GM23248 (cell line): ENCODE measurements around the gene KRT15. TPM values are rescaled to one million over a fixed set of nuclear protein-coding genes. Genes with fewer than 3 reads are reported as not detected.

Source experiments
- DNase-seq: peaks from one replicate; pipeline ENCODE4 v3.0.0-alpha.2; 2015
- H2AFZ ChIP-seq: fragments of 200-600 bp; sonication (generic); 2 replicates; pipeline ENCODE4 v1.6.1; 2016; ENCODE audit warnings: antibody characterized with exemption
- H3F3A ChIP-seq: fragments of 200-600 bp; sonication (generic); 2 replicates; pipeline ENCODE4 v1.6.1; 2016; ENCODE audit warnings: mild to moderate bottlenecking, antibody characterized with exemption, mixed run types; ENCODE audit not compliant: insufficient read depth
- H3K27ac ChIP-seq: fragments of 200-600 bp; sonication (generic); 2 replicates; pipeline ENCODE4 v1.5.1; 2016; ENCODE audit warnings: mild to moderate bottlenecking
- H3K27me3 ChIP-seq: fragments of 200-600 bp; sonication (generic); replicated peaks from 2 replicates; pipeline ENCODE4 v1.6.1; 2016; ENCODE audit warnings: mild to moderate bottlenecking; ENCODE audit not compliant: insufficient read depth
- H3K36me3 ChIP-seq: fragments of 200-600 bp; sonication (generic); 2 replicates; pipeline ENCODE4 v1.6.1; 2016; ENCODE audit warnings: low read depth, mild to moderate bottlenecking
- H3K4me1 ChIP-seq: fragments of 200-600 bp; sonication (generic); 2 replicates; pipeline ENCODE4 v1.6.1; 2016; ENCODE audit warnings: mild to moderate bottlenecking; ENCODE audit not compliant: insufficient read depth
- H3K4me2 ChIP-seq: fragments of 200-600 bp; sonication (generic); one replicate; pipeline ENCODE4 v1.6.1; 2016; ENCODE audit warnings: mild to moderate bottlenecking; ENCODE audit not compliant: unreplicated experiment
- H3K4me3 ChIP-seq: fragments of 200-600 bp; sonication (generic); 2 replicates; pipeline ENCODE4 v1.5.1; 2016; ENCODE audit warnings: mild to moderate bottlenecking
- H3K79me2 ChIP-seq: fragments of 200-600 bp; sonication (generic); 2 replicates; pipeline ENCODE4 v1.6.1; 2016; ENCODE audit warnings: mild to moderate bottlenecking; ENCODE audit not compliant: insufficient read depth
- H3K9ac ChIP-seq: fragments of 200-600 bp; sonication (generic); 2 replicates; pipeline ENCODE4 v1.6.1; 2016; ENCODE audit warnings: mild to moderate bottlenecking
- H3K9me2 ChIP-seq: fragments of 200-600 bp; sonication (generic); 2 replicates; pipeline ENCODE4 v1.6.1; 2016; ENCODE audit warnings: mixed run types, mild to moderate bottlenecking, moderate library complexity; ENCODE audit not compliant: insufficient read depth
- H3K9me3 ChIP-seq: fragments of 200-600 bp; sonication (generic); one replicate; pipeline ENCODE4 v1.6.1; 2017; ENCODE audit warnings: low read depth
- H4K20me1 ChIP-seq: fragments of 200-600 bp; sonication (generic); 2 replicates; pipeline ENCODE4 v1.6.0; 2016; ENCODE audit not compliant: insufficient read depth
- EZH2 ChIP-seq: fragments of 200-600 bp; sonication (generic); IDR thresholded peaks from 2 replicates; pipeline ENCODE4 v1.6.1; 2018; ENCODE audit warnings: antibody characterized with exemption, mild to moderate bottlenecking; ENCODE audit not compliant: insufficient read depth, poor library complexity, severe bottlenecking
- EZH2phosphoT487 ChIP-seq: fragments of 200-600 bp; sonication (generic); IDR thresholded peaks from 2 replicates; pipeline ENCODE4 v1.6.1; 2018; ENCODE audit warnings: antibody characterized with exemption, moderate library complexity, mild to moderate bottlenecking, low read depth; ENCODE audit not compliant: insufficient read depth
- WGBS, 2 experiments: methylation state at CpG; one replicate each; pipeline ENCODE4 v1.1.6; 2015 to 2017; ENCODE audit warnings: low lambda C conversion rate in 2 of 2, low coverage in 1 of 2; ENCODE audit errors: missing lambda C conversion rate in 2 of 2; 5-methylcytosine and 5-hydroxymethylcytosine counted together
- in situ Hi-C: fragments of 300-500 bp; cut with MboI; formaldehyde crosslinking; loops from 2 replicates; pipeline ENCODE4 v1.15.0; 2020
- polyA plus RNA-seq: library from polyadenylated mRNA; unstranded; fragments of >200 nt; fragmentation: Nextera tagmentation; extraction: Ambion mirVana; gene quantifications from 2 replicates; pipeline ENCODE4 v1.2.1, GENCODE V29; 2016
- total RNA-seq: library from RNA; depleted of rRNA; stranded (reverse); fragments of >200 nt; shearing (Covaris generic); gene quantifications from 2 replicates; pipeline ENCODE4 v1.2.3, GENCODE V29; 2014

Gene KRT15
- total and polyA plus RNA-seq, 2 experiments from 2014 or later: 0.65 to 2.3 TPM

DNA sequence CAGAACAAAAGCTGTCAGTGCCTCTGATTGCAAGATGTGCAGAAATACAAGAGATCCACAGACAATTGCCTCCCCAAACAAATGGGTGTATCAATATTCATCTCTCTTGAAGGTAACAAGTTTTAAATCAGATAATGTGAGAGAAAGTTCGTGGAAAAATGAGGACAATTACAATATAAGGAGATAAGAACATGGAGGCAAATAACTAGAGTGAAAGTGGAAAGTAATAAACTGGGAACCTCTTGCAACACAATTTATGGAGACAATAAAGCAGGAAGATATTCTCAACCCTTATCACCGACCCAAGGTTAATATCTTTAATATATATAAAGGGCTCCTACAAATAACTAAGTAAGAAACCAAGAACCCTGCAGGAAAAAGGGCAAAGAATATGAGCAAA lies 23.7 kb upstream of the KRT15 start:
- no peaks in the 10 kb centered on the region for H3F3A ChIP-seq
- H3K9ac ChIP-seq: no peak overlapping the region
- H3K27me3 ChIP-seq: no peaks in the 10 kb centered on the region
- no peaks in the 10 kb centered on the region for H3K9me2 ChIP-seq
- no peaks in the 10 kb centered on the region for H4K20me1 ChIP-seq
- DNase-seq: no peak
- TF ChIP-seq EZH2phosphoT487: no peak
- no peak overlapping the region for H3K4me2 ChIP-seq
- H2AFZ ChIP-seq: no peak overlapping the region
- no peak overlapping the region for H3K27ac ChIP-seq
- H3K36me3 ChIP-seq: no peaks in the 10 kb centered on the region
- no peak overlapping the region for H3K4me3 ChIP-seq
- in situ Hi-C loops: no loop called here
- H3K9me3 ChIP-seq: no peaks in the 10 kb centered on the region
- no peaks in the 10 kb centered on the region for H3K79me2 ChIP-seq
- H3K4me1 ChIP-seq: peaks cover 12% of the 10 kb centered on the region
- 70 to 78% methylated on average over 2 of the region's 2 CpGs for WGBS, 2 experiments

DNA sequence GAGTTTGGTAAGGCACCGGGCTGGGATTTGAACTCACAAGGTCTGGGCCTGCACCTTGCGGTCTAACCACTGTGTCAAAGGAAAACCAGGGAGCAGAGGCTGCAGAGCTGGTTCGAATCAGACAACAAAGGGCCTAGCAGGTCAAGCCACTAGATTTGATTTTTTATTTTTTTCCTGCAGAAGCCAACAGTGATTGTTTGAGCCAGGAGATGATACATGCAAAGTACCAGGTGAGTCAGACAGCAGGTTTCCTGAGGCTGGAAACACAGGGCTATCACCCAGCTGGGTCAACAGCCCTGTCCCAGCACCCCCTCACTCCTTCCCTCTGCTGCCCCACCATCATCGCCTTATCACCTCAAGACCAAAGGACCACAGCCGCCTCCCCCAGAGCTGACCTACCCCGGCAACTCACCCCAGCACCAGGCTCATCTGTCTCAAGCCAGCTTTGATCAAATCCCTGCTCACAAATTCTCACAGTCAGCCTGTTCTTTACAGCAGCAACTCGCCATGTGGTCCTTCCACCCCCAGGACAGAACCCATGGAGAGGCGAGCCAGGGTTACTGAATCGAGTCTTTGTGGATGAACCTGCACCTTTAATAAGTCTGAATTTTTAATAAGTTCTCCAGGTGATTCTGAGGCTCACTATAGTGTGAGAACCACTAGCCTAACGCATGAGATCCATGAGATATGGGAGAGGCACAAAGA lies 22.4 kb upstream of the KRT15 start:
- no peaks in the 10 kb centered on the region for H4K20me1 ChIP-seq
- 79 to 80% methylated on average over 10 of the region's 10 CpGs for WGBS, 2 experiments
- no peaks in the 10 kb centered on the region for H3K79me2 ChIP-seq
- H3K9me3 ChIP-seq: no peaks in the 10 kb centered on the region
- no peaks in the 10 kb centered on the region for H3F3A ChIP-seq
- no peak for TF ChIP-seq EZH2phosphoT487
- in situ Hi-C loops: no loop called here
- H3K27me3 ChIP-seq: no peaks in the 10 kb centered on the region
- H3K9me2 ChIP-seq: no peaks in the 10 kb centered on the region
- H3K36me3 ChIP-seq: no peaks in the 10 kb centered on the region
- no peak overlapping the region for H3K9ac ChIP-seq
- H3K4me1 ChIP-seq: peaks cover 11% of the 10 kb centered on the region; the same call in 1 of the 2 replicates
- peak; percentile 48 for DNase-seq
- no peak overlapping the region for H3K4me3 ChIP-seq
- no peak overlapping the region for H2AFZ ChIP-seq
- no peak overlapping the region for H3K27ac ChIP-seq
- no peak overlapping the region for H3K4me2 ChIP-seq

DNA sequence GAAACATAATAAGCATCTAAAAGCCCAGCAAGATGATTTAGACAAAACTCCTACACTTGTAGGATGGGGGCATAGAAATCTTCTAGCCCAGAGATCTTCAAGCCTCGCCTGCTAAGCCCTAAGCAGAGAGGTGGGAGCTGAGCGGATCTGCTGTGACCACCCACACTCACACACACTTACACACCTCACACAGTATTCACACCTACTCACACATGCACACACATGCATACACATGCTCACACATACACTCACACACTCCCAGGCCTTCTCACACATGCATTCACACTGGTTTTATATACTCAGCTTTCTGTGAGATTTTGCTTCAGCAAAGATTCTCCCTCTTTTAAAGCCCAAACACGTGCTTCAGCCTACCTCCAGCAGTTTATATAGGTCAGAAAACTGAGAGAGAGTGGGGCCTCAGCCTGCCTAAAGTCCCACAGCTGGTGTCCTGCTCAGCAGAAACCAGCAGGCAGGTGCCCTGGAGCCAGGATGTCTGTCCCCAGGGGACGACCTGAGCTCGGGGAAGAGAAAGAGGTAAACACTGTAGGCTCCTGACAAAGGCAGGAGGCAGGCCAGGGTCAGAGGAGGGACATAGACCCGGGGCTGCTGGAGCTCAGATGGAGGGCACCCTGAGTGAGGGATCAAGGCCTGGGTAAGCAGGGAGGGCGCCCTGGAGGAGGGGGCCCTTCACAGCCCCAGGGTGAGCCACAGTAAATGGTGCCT lies 21.4 kb upstream of the KRT15 start:
- in situ Hi-C loops: no loop called here
- no peaks in the 10 kb centered on the region for H3K36me3 ChIP-seq
- no peak overlapping the region for H2AFZ ChIP-seq
- no peaks in the 10 kb centered on the region for H3K9me3 ChIP-seq
- H3K9me2 ChIP-seq: no peaks in the 10 kb centered on the region
- no peaks in the 10 kb centered on the region for H3F3A ChIP-seq
- H3K4me3 ChIP-seq: no peak overlapping the region
- WGBS, 2 experiments: 75 to 77% methylated on average over 7 of the region's 7 CpGs
- H3K4me2 ChIP-seq: no peak overlapping the region
- no peak for TF ChIP-seq EZH2
- TF ChIP-seq EZH2phosphoT487: no peak
- H3K27me3 ChIP-seq: no peaks in the 10 kb centered on the region
- no peak for DNase-seq
- peaks cover 11% of the 10 kb centered on the region; the same call in 1 of the 2 replicates for H3K4me1 ChIP-seq
- no peak overlapping the region for H3K27ac ChIP-seq
- no peak overlapping the region for H3K9ac ChIP-seq
- H4K20me1 ChIP-seq: no peaks in the 10 kb centered on the region
- no peaks in the 10 kb centered on the region for H3K79me2 ChIP-seq

GRCh38 chr17:41539071-41539492 lies 20.4 kb upstream of the KRT15 start:
- H3K4me2 ChIP-seq: no peak overlapping the region
- peaks cover 11% of the 10 kb centered on the region; the same call in 1 of the 2 replicates for H3K4me1 ChIP-seq
- in situ Hi-C loops: no loop called here
- no peaks in the 10 kb centered on the region for H3K9me3 ChIP-seq
- no peak overlapping the region for H3K27ac ChIP-seq
- no peaks in the 10 kb centered on the region for H3F3A ChIP-seq
- no peaks in the 10 kb centered on the region for H3K36me3 ChIP-seq
- H4K20me1 ChIP-seq: no peaks in the 10 kb centered on the region
- no peak overlapping the region for H3K9ac ChIP-seq
- WGBS, 2 experiments: 77 to 89% methylated on average over 5 of the region's 5 CpGs
- H3K27me3 ChIP-seq: no peaks in the 10 kb centered on the region
- no peaks in the 10 kb centered on the region for H3K79me2 ChIP-seq
- no peak overlapping the region for H2AFZ ChIP-seq
- TF ChIP-seq EZH2 (no peak), EZH2phosphoT487 (no peak)
- H3K9me2 ChIP-seq: no peaks in the 10 kb centered on the region
- DNase-seq: no peak
- H3K4me3 ChIP-seq: no peak overlapping the region
